ENCODE results near the gene GPC1. TPM values are rescaled to one million over a fixed set of nuclear protein-coding genes. Genes with fewer than 3 reads are reported as not detected.
A peak's percentile ranks its signal among the peaks of the same experiment; 100 is the strongest.

GPC1 gene
- total and polyA plus RNA-seq, 4 donors, result 23.2 to 62.5 (median 26.5) TPM

DNA sequence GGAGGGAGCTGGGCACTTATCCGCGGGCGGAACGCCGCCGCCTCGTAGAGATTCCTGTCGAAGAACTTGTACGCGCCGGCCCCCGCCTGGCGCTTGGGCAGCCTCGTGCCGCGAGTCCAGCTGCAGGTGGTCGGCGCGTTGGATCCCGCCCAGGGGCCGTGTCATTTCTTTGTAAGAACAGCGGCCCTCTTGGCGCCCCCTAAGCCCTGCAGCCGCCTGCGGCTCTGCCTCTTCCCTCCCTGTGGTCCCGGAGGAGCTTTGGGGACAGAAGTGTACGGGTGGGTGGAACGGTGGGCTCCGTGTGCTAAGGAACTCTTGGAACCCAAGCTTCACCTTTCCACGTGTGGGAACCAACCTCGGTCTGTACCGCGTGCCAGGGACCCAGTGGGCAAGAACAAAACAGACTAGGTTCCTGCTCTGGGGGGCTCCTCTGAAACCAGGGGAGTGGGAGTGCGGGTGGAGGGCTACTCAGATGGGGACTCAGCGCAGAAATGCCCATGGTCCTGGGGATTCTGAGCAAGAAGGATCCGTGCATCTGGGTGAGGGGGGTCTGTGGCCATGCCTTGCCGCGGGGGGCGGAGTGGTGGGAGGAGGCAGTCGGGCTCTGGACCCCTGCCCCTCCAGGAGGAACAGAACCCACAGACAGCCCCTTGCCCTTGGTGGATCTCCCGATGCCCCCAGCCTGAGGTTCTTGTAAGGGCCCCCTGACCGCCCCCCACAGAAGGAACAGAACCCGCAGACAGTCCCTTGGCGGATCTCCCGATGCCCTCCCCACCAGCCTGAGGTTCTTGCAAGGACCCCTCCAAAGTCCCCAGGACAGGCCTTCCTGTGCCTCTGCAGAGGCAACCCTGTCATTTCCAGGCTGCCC, 1.5 kb downstream of the GPC1 start:
- Histone ChIP-seq H3K9ac (ENCODE audit: insufficient read depth in 1 of 2, low read length in 2 of 2) (no peak overlapping the region), H3K4me3 (peak overlapping the region; percentile 28), H3K36me3 (ENCODE audit: control insufficient read depth in 4 of 4, insufficient read depth in 4 of 4, low read length in 4 of 4) (no peaks in the 10 kb centered on the region), H3K4me1 (ENCODE audit: control insufficient read depth in 5 of 5, insufficient read depth in 5 of 5, low read length in 5 of 5) (peaks cover 0 to 25% (median 0%) of the 10 kb centered on the region in 5 donors), H3K27me3 (ENCODE audit: control insufficient read depth in 3 of 3, insufficient read depth in 3 of 3, low read length in 2 of 3) (no peaks in the 10 kb centered on the region), H3K27ac (ENCODE audit: low read depth in 1 of 2, low read length in 1 of 2) (peak overlapping the region in 1 of 2 donors; percentile 81), H3K9me3 (ENCODE audit: control insufficient read depth in 4 of 4, insufficient read depth in 3 of 4, low read length in 3 of 4) (no peaks in the 10 kb centered on the region)
- TF ChIP-seq, protein P1, sequence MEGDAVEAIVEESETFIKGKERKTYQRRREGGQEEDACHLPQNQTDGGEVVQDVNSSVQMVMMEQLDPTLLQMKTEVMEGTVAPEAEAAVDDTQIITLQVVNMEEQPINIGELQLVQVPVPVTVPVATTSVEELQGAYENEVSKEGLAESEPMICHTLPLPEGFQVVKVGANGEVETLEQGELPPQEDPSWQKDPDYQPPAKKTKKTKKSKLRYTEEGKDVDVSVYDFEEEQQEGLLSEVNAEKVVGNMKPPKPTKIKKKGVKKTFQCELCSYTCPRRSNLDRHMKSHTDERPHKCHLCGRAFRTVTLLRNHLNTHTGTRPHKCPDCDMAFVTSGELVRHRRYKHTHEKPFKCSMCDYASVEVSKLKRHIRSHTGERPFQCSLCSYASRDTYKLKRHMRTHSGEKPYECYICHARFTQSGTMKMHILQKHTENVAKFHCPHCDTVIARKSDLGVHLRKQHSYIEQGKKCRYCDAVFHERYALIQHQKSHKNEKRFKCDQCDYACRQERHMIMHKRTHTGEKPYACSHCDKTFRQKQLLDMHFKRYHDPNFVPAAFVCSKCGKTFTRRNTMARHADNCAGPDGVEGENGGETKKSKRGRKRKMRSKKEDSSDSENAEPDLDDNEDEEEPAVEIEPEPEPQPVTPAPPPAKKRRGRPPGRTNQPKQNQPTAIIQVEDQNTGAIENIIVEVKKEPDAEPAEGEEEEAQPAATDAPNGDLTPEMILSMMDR (IDR thresholded peaks at IDR 0.05; ENCODE audit: control extremely low read depth, extremely low read depth), result no peak
- WGBS, 2 donors, result 23 to 25% methylated on average over 36 to 45 of the region's 45 CpGs
- DNase-seq (peak; percentile 60 to 83 (median 63)), ATAC-seq (ENCODE audit: insufficient read depth, low FRiP score) (no peak)

DNA sequence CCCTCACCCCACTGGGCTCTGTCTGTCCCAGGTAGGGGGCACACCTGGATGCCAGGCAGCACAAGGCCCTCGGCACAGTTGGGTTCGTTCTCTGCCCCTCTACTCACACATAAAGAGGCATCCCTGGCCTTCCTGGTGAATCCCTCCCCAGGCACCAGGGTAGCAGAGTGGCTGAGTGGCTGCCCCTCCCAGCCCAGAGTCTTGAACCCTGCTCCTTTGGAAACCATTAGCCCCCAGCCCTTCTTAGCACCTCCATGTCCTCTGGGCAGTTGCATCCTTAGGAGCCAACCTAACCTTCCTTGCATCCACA, 2.0 kb downstream of the GPC1 start:
- Histone ChIP-seq H3K9me3 (ENCODE audit: control insufficient read depth in 4 of 4, insufficient read depth in 3 of 4, low read length in 3 of 4) (no peaks in the 10 kb centered on the region), H3K36me3 (ENCODE audit: control insufficient read depth in 4 of 4, insufficient read depth in 4 of 4, low read length in 4 of 4) (no peaks in the 10 kb centered on the region), H3K27me3 (ENCODE audit: control insufficient read depth in 3 of 3, insufficient read depth in 3 of 3, low read length in 2 of 3) (no peaks in the 10 kb centered on the region), H3K4me3 (no peak overlapping the region), H3K9ac (ENCODE audit: insufficient read depth in 1 of 2, low read length in 2 of 2) (no peak overlapping the region), H3K27ac (ENCODE audit: low read depth in 1 of 2, low read length in 1 of 2) (peak overlapping the region in 1 of 2 donors; percentile 10), H3K4me1 (ENCODE audit: control insufficient read depth in 5 of 5, insufficient read depth in 5 of 5, low read length in 5 of 5) (peaks cover 0 to 25% (median 0%) of the 10 kb centered on the region in 5 donors)
- DNase-seq (no peak), ATAC-seq (ENCODE audit: insufficient read depth, low FRiP score) (no peak)
- 94 to 95% methylated on average over 2 of the region's 2 CpGs for WGBS, 2 donors
- TF ChIP-seq, protein P1 (IDR thresholded peaks at IDR 0.05; ENCODE audit: control extremely low read depth, extremely low read depth), result no peak

DNA sequence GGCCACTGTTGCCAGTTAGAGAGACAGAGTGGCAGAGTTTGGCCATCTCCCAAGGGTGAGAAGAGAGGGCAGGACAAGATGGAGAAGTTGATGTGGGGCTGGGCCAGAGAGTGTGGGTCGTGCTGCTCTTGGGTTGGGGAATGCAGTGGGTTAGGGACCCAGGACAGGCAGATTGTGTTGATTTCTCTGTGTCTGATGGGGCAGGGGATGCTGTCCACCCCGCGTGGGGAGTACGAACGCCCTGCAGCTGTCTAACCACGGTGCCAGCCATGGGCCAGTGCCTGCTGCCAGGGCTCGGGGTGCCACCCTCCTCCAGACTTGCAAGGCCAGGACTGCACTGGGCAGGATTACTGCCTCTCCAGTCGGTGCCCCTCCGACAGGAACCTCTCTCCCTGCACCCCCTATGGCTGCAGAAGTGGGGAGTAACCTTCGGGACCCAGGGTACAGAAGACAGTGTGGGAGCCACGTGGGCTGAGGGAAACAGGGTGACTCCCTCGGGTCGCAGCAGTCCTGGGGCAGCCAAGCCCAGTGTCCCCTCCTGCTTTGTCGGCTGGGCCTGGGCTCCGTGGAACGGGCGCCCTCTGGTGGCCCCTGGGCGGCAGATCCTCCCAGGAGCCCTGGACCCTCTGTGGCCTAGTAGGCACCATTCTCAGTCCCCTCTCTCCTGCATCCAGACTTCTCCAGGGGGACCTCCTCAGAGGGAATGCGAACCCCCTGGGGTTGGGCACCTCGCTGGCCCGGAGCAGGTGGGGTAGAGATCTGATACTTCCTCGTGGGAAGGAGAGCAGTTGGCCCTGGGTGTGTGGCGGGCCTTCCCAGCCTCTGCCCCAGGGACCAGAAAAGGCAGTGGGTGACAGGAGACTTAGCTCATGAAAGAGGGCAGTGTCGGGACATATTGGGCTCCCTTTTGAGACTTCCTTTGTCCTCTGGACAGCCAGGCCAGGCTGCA, 2.7 kb downstream of the GPC1 start:
- WGBS, 2 donors, result 27 to 28% methylated on average over 20 to 24 of the region's 24 CpGs
- Histone ChIP-seq H3K36me3 (ENCODE audit: control insufficient read depth in 4 of 4, insufficient read depth in 4 of 4, low read length in 4 of 4) (no peaks in the 10 kb centered on the region), H3K27me3 (ENCODE audit: control insufficient read depth in 3 of 3, insufficient read depth in 3 of 3, low read length in 2 of 3) (no peaks in the 10 kb centered on the region), H3K4me1 (ENCODE audit: control insufficient read depth in 5 of 5, insufficient read depth in 5 of 5, low read length in 5 of 5) (peaks cover 0 to 25% (median 0%) of the 10 kb centered on the region in 5 donors), H3K9me3 (ENCODE audit: control insufficient read depth in 4 of 4, insufficient read depth in 3 of 4, low read length in 3 of 4) (no peaks in the 10 kb centered on the region), H3K9ac (ENCODE audit: insufficient read depth in 1 of 2, low read length in 2 of 2) (no peak overlapping the region), H3K4me3 (no peak overlapping the region), H3K27ac (ENCODE audit: low read depth in 1 of 2, low read length in 1 of 2) (peak overlapping the region in 1 of 2 donors; percentile 24)
- no peak for ATAC-seq (ENCODE audit: insufficient read depth, low FRiP score)
- peak; percentile 72 to 75 (median 75) for DNase-seq
- TF ChIP-seq, protein P1 (IDR thresholded peaks at IDR 0.05; ENCODE audit: control extremely low read depth, extremely low read depth), result peak; percentile 83

Data from lung (tissue), 12 donors.